ENCODE measurements around the gene ANKRD50. TPM values are rescaled to one million over a fixed set of nuclear protein-coding genes. Genes with fewer than 3 reads are reported as not detected.

Gene ANKRD50
- total and polyA plus RNA-seq, 9 of the 15 experiments (the other 6 are each of a cell fraction or from before 2014, with no cell fraction given): 2.0 to 8.0 (median 6.2) TPM

DNA sequence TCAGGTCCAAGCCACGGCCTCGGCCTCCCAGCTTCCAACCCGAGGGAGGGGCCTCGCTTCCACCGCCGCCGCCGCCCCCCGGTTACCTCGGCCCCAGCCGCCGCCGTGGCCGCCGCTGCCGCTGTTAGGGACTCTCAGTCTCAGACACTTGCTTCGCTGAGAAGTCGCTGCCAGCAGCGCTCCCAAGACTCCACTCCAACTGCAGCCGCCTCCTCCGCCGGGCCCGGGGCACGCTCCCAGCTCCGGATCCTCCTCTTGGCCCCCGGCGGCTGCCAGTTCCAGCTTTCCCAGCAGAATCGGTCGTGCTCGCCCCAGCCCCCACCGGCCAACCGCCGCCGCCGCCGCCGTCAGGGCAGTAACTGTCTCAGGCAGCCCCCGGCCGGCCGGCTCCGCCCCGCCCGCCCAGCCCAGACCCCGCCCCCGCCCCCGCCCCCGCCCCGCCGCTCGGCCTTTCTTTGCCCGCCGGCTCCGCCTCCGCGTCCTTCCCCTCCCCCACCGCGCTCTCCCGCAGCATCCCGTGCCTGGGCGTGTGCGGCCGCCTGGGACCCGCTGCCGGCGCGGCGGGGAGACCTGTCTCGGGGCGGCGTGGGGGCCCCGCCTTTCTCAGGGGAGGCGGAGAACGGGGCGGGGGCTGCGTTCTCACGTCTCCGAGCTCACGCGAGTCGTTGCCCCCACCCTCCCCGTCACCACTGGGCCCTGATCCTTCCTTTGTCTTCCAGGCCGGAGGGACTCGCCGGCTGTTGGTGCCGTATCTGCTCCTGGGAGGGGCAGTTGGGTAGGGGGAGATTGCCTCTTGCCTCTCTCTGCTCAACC, at the start of gene ANKRD50 (continued):
- TF ChIP-seq GTF2A2 (tag; IDR thresholded peaks at IDR 0.05) (no peak), HNRNPH1 (optimal IDR thresholded peaks at IDR 0.05; ENCODE audit: low read depth, low read length) (no peak), GTF2F1 (IDR thresholded peaks at IDR 0.05; ENCODE audit: low read depth, low read length) (no peak), TFAP4 (CRISPR knock-in tag; IDR thresholded peaks at IDR 0.05; ENCODE audit: borderline replicate concordance) (no peak), IRF2 (CRISPR knock-in tag; IDR thresholded peaks at IDR 0.05) (no peak), ZKSCAN3 (CRISPR knock-in tag; IDR thresholded peaks at IDR 0.05) (no peak), E4F1 (CRISPR knock-in tag; IDR thresholded peaks at IDR 0.05; ENCODE audit: borderline replicate concordance) (no peak), NFATC3 (IDR thresholded peaks at IDR 0.05) (no peak), ZNF561 (CRISPR knock-in tag; conservative IDR thresholded peaks at IDR 0.05) (no peak), ZFP30 (CRISPR knock-in tag; IDR thresholded peaks at IDR 0.05; ENCODE audit: borderline replicate concordance) (no peak), ZFX (CRISPR knock-in tag; IDR thresholded peaks at IDR 0.05) (peak; percentile 93; the same call in 1 of the 2 replicates), ZNF24 (IDR thresholded peaks at IDR 0.05) (no peak), TEAD2 (tag; IDR thresholded peaks at IDR 0.05) (no peak), MYNN (IDR thresholded peaks at IDR 0.05) (no peak), MYNN (CRISPR knock-in tag; IDR thresholded peaks at IDR 0.05) (no peak)
- TF ChIP-seq, protein P1, sequence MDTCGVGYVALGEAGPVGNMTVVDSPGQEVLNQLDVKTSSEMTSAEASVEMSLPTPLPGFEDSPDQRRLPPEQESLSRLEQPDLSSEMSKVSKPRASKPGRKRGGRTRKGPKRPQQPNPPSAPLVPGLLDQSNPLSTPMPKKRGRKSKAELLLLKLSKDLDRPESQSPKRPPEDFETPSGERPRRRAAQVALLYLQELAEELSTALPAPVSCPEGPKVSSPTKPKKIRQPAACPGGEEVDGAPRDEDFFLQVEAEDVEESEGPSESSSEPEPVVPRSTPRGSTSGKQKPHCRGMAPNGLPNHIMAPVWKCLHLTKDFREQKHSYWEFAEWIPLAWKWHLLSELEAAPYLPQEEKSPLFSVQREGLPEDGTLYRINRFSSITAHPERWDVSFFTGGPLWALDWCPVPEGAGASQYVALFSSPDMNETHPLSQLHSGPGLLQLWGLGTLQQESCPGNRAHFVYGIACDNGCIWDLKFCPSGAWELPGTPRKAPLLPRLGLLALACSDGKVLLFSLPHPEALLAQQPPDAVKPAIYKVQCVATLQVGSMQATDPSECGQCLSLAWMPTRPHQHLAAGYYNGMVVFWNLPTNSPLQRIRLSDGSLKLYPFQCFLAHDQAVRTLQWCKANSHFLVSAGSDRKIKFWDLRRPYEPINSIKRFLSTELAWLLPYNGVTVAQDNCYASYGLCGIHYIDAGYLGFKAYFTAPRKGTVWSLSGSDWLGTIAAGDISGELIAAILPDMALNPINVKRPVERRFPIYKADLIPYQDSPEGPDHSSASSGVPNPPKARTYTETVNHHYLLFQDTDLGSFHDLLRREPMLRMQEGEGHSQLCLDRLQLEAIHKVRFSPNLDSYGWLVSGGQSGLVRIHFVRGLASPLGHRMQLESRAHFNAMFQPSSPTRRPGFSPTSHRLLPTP (IDR thresholded peaks at IDR 0.05; ENCODE audit: borderline replicate concordance, extremely low read depth, insufficient read length): no peak
- TF ChIP-seq, protein P2, sequence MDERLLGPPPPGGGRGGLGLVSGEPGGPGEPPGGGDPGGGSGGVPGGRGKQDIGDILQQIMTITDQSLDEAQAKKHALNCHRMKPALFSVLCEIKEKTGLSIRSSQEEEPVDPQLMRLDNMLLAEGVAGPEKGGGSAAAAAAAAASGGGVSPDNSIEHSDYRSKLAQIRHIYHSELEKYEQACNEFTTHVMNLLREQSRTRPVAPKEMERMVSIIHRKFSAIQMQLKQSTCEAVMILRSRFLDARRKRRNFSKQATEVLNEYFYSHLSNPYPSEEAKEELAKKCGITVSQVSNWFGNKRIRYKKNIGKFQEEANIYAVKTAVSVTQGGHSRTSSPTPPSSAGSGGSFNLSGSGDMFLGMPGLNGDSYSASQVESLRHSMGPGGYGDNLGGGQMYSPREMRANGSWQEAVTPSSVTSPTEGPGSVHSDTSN (CRISPR knock-in tag; IDR thresholded peaks at IDR 0.05; ENCODE audit: low read depth): no peak
- TF ChIP-seq, protein P2 (tag; conservative IDR thresholded peaks at IDR 0.05; ENCODE audit: low read depth): no peak
- TF ChIP-seq, protein P3, sequence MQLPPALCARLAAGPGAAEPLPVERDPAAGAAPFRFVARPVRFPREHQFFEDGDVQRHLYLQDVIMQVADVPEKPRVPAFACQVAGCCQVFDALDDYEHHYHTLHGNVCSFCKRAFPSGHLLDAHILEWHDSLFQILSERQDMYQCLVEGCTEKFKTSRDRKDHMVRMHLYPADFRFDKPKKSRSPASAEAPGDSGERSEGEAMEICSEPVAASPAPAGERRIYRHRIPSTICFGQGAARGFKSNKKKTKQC (CRISPR knock-in tag; IDR thresholded peaks at IDR 0.05): peak; percentile 17; the same call in 1 of the 2 replicates
